A204.1 (cell line): ENCODE data around the gene ZNF451.
A peak's percentile ranks its signal among the peaks of the same experiment; 100 is the strongest.

Experiments
- FAIRE-seq: peaks from 2 replicates; lab custom pipeline; 2012; peaks lifted over from hg19 to GRCh38; lab: Jason Lieb, UNC

ZNF451 gene

DNA sequence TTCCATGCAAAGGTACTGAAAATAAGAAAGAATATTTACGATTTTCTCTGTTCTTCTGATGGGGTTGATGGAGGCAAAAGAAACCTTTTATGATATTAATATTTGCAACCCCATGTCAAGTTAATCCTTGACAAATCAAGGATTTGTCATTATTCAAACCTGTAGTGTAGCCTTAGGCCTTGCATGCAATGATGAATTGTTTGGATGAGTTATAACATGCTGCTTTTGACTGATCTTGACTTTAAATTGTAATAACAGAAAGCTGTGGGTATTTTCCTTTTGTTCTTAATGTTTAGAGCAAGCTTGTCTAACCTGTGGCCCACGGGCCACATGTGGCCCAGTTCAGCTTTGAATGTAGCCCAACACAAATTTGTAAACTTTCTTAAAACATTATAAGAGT lies 69.1 kb downstream of the ZNF451 start:
- no peak for FAIRE-seq

DNA sequence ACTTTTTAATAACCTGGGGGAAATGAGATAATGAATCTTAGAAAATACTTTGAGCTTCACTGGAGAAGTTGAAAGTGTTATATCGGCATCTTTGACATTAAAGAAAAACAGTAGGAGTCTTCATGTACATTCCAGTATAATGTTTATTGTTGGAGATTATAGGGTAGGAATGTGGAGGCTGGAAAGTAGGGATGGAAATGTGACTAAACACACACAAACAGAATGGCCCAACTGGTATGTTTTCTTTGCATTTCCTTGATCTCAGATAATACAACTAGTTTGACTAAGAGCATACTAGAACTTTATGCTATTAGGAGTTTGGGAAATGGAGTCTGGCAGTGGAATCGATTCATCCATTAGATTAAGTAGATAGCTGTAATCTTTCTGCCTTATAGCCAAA lies 72.0 kb downstream of the ZNF451 start:
- no peak for FAIRE-seq

- no peak for FAIRE-seq
Observed at GRCh38 chr6:57162516-57162915, 72.5 kb downstream of the ZNF451 start.

- FAIRE-seq = no peak
Observed at GRCh38 chr6:57163956-57164355, 74.0 kb downstream of the ZNF451 start.

DNA sequence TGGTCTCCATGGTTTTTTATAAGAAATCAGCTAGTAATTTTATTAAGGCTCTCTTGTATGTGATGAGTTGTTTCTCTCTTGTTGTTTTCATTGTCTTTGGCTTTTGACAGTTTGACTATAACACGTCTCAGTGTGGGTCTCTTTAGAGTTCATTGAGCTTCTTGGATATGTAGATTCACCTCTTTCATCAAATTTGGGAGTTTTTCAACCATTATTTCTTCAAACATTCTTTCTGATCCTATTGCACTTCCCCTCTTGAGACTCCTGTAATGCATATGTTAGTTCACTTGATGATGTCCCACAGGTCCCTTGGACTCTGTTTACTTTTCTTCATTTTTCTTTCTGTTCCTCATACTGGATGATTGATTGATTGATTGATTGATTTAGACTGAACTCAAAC lies 75.1 kb downstream of the ZNF451 start:
- FAIRE-seq = no peak

DNA sequence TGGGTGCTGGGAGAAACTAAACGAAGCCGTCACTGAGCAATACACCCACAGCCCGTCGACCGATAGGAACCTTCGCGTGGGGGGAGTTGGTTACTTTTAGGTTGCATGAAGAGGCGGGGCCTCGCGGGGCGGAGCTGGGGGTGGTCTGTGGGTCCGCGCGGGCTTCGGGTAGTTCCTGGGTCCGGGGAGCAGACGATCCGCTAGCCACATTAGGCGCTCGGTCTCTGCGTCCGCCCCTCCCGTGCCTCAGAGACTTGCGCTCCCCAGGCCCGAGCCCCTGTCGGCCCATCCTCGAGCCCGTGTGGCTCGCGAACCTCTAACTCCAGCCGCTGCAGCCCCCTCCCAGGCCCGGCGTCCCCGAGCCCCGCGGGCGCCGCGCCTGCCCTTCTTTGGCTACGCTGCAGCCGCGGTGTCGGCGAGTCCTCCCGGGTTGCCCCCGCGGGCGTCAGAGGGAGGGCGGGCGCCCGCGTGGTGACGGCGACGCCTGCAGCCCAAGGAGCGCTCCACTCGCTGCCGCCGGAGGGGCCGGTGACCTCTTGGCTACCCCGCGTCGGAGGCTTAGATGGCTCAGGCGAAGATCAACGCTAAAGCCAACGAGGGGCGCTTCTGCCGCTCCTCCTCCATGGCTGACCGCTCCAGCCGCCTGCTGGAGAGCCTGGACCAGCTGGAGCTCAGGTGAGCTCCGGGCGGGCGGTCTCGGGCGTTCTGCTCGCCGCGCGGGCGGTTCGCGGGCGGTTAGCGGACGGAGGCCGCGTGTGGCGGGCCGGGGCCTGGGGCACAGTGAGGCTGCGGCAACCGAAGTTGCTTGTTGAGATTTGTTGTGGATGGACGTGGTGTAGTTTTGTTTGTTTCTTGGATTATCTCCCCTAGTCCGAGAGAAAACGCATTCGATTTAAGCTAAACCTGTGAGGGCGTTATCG lies 82.4 kb downstream of the ZNF451 start, which contains the start of gene BAG2:
Gene BAG2 (plus strand): TSS at position 191 of the 920 bp plus-strand sequence. CDS start 372 bp downstream, at position 563.
- FAIRE-seq = no peak

DNA sequence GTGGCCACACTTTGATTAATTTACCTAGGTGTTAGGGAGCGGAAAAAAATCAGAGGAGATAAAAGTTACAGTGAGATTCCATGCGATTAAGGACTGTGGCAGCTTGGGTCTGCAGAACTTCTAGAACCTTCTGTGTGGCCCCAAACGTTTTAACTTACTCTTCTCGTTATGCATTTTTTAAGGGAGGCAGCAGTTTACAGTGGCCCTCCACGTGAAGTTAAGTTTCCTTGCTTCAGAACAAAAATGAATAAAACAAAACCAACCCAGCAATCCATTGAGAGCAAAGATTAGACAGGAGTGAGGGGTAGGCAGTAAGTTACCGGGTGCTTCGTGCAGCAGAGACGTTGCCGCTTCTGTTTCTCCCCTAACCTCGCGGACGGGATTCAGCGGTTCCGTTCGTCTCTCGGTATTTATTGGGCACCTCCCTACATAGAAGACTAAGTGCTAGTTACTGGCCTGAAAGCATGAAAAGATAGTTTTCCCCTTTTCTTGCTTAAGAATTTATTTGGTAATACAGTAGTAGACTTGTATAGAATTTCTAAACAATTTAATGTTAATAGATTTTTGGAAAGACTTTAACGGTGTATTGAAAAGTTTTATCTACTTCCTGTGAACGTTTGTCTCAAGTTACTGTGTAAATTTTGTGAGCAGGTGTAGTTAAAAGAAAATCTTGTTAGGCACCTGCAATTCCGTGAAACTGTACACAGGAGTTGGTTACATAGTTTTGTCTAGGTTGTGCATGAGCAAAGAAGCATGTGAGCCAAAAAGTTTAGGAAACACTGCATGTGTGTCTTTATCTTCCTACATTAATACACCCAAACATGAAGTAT lies 83.3 kb downstream of the ZNF451 start:
- no peak for FAIRE-seq

DNA sequence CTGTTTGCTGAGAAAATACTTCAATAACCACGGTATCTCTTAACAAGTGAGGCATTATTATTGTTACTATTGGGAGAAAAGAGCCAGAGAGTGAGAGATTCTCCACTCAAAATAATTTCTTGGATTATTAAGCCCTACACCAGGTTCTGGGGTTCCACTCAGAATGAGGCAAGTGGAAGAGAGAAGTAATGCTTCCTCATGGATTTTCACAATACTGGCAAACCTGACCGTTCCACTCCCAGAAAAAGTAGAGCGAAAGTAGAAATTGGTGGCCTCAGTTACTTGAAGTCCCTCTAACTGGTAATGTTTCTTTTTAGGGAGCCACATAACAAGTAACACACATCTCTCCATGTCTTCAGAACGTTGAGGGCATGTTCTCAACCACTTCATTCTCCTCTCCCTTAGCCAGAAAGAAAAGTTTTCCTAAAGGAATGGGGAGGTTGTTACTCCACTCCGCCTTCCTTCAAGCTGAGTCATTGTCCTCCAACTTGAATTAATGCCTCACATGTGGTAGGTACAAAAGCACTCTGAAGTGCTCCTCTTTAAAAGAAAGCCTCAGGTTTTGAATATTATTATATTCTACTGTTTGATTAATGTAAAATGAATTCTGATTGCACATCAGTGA lies 84.0 kb downstream of the ZNF451 start:
- FAIRE-seq = peak; percentile 49

- no peak for FAIRE-seq
Observed at GRCh38 chr6:57174511-57174907, 84.5 kb downstream of the ZNF451 start.

- FAIRE-seq = no peak
Observed at GRCh38 chr6:57177545-57178265, 87.7 kb downstream of the ZNF451 start.

DNA sequence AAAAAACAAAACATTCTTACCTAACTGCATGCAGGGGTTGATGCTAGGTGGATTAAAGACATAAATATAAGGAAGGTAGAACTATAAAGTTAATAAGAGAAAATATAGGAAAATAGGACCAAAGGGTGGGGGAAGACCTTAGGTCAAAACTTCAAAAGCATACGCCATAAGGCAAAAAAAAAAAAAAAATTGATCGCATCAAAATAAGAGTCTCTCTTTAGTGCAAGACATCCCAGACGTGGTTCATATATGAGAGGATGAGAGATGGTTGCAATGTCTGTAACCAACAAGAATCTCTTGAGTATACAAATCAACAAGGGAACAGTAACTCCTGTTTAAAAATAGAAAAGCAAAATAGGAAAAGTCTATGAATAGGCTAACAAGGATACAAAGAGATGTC lies 90.6 kb downstream of the ZNF451 start:
- FAIRE-seq = no peak

DNA sequence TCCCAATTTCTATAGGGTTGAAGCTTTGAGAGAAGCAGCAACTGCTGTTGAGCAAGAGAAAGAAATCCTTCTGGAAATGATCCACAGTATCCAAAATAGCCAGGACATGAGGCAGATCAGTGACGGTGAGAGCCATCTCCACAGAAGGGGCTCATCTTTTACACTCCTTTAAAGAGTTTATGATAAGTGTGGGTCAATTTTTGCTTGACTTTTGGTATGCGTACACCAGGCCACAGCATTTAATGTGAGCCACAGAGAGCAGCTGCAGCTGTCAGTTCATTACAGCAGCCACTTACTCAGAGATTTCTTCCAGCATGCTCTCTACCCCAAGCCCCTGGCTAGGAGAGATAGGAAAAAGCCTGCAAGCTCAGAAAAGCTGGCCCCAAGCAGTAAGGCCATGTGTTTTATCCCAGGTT lies 92.0 kb downstream of the ZNF451 start:
- no peak for FAIRE-seq

- no peak for FAIRE-seq
Observed at GRCh38 chr6:57183336-57183735, 93.3 kb downstream of the ZNF451 start.

DNA sequence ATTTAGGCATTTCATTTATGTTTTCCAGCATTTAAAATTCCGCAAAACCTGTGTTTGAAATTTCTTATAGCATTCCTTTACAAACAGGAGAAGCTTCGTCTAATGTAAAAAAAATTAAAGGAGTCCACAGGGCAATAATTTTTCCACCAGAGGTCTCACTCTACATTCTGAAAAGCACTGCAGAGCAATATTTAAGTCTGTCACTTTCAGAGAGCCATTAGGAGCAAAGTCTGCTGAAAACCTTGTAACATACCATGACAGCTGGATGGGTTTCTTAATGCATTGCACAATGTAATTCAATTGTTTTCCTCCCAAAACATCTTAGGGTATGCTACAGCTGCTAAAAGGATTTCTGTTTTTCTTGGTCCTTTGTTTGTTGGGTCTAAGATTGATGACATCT lies 100.2 kb downstream of the ZNF451 start:
- FAIRE-seq = peak; percentile 81

DNA sequence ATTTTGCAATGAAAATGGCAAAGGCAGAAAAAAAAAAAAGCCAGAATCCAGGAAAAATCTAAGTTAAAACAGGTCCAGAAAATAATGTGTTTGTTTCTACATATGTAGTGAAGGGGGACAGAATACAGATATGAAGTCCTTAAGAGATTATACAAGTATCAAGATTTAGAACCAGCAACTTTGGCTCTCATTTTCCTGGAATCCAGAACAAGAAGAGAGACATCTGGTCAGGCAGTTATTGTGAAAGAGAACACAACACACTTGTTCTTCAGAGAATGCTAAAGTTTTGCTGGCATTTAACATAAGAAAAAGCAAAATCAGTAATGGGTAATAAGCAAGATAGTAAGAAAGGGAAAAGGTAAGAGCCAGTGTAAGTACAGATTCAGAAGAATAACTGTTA lies 103.2 kb downstream of the ZNF451 start:
- no peak for FAIRE-seq

GRCh38 chr6:57195457-57195856 lies 105.5 kb downstream of the ZNF451 start:
- FAIRE-seq = no peak

DNA sequence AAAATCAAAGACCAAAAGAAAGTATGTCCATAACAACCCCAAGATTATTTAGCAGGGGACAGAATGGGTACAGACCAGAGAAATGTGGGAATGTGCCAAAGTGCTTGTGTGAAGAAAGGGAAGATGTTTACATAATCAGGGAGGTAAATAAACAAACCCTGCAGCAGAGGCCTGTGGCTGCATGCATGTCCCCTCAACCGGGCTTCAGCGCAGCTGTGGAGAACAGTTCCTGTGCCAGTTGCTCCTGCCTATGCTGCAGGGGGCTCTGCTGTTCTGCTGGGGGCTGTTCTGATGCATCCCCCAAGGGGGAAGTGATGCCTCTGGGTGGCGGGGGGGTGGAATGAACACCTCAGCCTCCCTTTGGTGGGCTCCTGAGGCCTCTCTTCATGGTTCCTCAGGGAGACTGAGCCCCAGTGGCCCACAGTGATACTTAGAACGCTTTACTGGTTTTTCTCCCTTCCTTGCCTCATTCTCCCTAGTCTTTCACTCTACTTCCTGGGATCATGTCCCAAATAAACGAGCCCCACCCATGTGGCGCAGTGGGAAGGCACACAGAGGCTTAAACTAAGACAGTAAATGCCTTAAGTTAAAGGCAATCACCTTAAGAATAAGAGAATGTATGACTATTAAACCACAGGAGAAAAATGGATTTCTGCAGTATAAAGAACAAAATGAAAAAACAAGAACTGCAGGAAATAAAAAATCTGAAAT lies 109.1 kb downstream of the ZNF451 start:
- FAIRE-seq = no peak

GRCh38 chr6:57201718-57202117 lies 111.7 kb downstream of the ZNF451 start:
- FAIRE-seq = no peak

GRCh38 chr6:57205550-57206328 lies 115.8 kb downstream of the ZNF451 start:
- no peak for FAIRE-seq

- no peak for FAIRE-seq
Observed at GRCh38 chr6:57207141-57207540, 117.2 kb downstream of the ZNF451 start.

DNA sequence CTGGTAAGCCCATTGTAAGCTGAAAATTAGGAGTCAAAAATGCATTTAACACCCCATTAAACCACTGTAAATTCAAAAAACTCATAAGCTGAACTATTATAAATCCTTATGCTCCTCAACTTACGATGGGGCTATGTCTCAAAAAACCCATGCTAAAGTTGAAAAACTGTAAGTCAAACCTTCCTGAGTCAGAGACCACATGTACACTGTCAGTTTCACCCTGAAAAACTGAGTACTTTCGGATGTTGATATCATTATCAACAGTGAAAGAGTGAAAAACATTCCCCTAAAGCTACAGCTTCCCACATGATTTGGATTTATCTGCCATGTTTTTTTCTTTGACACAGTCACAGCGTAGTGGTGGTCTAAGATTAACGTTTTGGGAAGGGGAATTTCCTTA lies 117.9 kb downstream of the ZNF451 start:
- no peak for FAIRE-seq
